Astrocyte of the cerebellum (primary cell): ENCODE data around the gene GNAZ.
"Not testable (repeated sequence)": the region's sequence is repeated elsewhere in the genome, so short reads cannot be mapped to it uniquely, and the experiment has no call there.

ENCODE experiments used
- DNase-seq: peaks from one replicate; pipeline ENCODE4 v3.0.0-alpha.2; 2011; ENCODE audit warnings: low read depth
- H3K4me3 ChIP-seq: 2 replicates; pipeline ENCODE4 v1.5.1; 2011; ENCODE audit warnings: mild to moderate bottlenecking, low read depth, low read length, moderate library complexity
- in situ Hi-C: cut with HindIII; loops from 2 replicates; pipeline ENCODE4 v1.10.0; 2017; ENCODE audit warnings: low sequenced_read_pairs
- TF ChIP-seq, protein P1 (sequence below): IDR thresholded peaks from 2 replicates; pipeline ENCODE4 v1.5.1; 2012; ENCODE audit warnings: low read length, low read depth, moderate library complexity, mild to moderate bottlenecking; ENCODE audit errors: missing control alignments

GNAZ gene

DNA sequence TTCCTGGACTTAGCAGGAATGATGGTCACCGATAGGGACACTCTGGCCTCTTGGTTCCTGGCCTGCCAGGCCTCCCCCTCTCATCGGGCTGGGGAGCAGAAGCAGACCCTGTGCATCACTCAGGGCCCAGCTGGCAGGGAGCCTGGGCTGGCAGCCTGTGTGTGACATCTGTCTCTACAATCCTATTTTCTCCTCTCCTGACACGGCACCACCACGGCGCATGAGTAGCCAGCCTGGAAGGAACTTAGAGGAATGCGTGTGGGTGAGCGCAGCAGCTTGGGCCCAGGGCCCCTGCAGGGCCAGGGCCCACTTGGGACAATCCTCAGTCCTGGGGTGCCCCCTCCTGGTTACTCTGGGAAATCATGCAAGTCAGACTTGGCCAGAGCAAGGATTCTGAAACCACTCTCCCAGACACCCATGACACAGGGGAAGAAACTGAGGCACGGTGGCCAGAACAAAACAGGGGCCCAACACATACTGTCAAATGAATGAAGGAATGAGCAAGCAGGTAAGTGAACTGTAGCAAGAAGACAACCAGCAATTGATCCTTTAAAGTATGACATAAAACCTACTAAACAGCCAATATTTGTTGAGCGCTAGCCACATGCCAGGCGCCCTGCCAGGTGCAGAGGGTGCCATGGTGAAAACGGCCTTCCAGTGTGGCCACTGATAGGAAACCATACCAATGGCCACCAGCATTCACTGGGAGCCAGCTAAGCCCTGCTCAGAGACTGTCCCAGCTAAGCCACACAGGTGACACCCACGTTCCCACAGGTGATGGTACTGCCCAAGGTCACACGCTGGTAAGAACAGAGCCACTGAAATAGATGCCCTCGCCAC is 58.2 kb downstream of the GNAZ start:
- TF ChIP-seq, protein P1, sequence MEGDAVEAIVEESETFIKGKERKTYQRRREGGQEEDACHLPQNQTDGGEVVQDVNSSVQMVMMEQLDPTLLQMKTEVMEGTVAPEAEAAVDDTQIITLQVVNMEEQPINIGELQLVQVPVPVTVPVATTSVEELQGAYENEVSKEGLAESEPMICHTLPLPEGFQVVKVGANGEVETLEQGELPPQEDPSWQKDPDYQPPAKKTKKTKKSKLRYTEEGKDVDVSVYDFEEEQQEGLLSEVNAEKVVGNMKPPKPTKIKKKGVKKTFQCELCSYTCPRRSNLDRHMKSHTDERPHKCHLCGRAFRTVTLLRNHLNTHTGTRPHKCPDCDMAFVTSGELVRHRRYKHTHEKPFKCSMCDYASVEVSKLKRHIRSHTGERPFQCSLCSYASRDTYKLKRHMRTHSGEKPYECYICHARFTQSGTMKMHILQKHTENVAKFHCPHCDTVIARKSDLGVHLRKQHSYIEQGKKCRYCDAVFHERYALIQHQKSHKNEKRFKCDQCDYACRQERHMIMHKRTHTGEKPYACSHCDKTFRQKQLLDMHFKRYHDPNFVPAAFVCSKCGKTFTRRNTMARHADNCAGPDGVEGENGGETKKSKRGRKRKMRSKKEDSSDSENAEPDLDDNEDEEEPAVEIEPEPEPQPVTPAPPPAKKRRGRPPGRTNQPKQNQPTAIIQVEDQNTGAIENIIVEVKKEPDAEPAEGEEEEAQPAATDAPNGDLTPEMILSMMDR = peak; percentile 73
- H3K4me3 ChIP-seq = no peak overlapping the region
- in situ Hi-C loops = no loop called here
- DNase-seq = peak; percentile 62

GRCh38 chr22:23129149-23129548 is 58.8 kb downstream of the GNAZ start:
- in situ Hi-C loops = no loop called here
- H3K4me3 ChIP-seq = no peak overlapping the region
- TF ChIP-seq, protein P1 = no peak
- no peak for DNase-seq

DNA sequence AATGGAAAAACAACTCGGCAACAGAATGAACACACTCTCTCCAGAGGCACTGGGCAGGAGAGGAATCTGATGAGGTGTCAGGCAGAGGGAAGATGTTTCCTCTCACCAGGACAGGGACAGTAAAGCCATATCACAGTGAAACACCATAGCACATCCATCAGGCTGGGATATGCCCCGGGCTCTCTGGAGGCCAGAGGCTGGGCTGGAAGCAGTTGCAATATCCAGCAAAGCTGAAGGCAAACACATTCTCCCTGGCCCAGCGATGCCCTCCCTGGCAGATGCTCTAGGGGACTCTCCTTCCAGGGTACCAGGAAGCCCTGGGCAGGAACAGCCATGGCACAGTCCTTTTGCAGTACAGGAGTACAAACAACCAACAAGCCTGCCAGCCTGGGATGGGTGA is 60.4 kb downstream of the GNAZ start:
- DNase-seq = no peak
- H3K4me3 ChIP-seq = no peak overlapping the region
- in situ Hi-C loops = no loop called here
- TF ChIP-seq, protein P1 = no peak

GRCh38 chr22:23131931-23132330 is 61.6 kb downstream of the GNAZ start:
- TF ChIP-seq, protein P1 = no peak
- no peak for DNase-seq
- H3K4me3 ChIP-seq = no peak overlapping the region
- in situ Hi-C loops = no loop called here

DNA sequence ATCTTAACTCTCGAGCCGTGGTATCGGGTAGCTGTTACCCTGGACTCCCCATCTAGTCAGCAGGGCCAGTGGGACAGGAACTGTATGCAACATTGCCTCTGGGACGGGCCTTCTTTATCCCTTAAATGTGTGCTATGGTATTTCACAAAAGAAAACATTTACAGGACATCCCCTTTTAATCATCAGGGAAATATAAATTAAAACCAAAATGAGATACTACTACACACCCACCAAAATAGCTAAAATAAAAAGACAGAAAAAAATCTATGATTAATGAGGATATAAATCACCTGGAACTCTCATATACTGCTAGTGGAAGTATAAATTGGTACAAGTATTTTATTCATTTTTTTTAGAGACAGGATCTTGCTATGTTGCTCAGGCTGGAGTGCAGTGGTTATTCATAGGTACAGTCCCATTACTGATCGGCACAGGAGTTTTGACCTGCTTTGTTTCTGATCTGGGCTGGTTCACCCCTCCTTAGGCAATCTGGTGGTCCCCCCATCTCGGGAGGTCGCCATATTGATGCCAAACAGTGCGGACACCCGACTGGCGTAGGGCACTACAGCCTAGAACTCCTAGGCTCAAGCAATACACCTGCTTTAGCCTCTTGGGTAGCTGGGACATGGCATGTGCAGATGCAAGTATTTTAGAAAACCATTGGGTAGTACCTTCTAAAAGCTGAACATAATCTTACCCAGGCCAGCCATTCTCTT is 62.2 kb downstream of the GNAZ start:
- no peak for DNase-seq
- TF ChIP-seq, protein P1 = no peak
- in situ Hi-C loops = no loop called here
- H3K4me3 ChIP-seq = no peak overlapping the region

DNA sequence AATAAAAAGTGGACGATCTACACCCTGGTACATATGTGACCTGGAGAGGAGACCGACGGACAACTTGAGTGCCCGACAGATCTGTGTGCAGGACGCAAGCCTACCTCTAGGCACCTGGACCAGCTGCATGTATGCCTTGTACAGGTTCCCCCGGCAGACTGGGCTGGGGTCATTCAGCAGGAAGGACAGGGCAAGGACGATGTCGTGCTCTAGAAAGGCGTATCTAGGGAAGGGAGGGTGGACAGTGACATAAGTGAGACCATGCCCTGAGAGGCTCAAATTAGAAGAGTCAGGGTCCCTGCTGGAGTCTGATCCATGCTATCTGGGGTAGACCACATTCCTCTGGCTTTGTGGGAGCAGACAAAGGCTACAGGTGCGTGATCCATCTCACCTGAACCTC is 63.6 kb downstream of the GNAZ start:
- in situ Hi-C loops = no loop called here
- H3K4me3 ChIP-seq = no peak overlapping the region
- no peak for DNase-seq
- TF ChIP-seq, protein P1 = no peak

DNA sequence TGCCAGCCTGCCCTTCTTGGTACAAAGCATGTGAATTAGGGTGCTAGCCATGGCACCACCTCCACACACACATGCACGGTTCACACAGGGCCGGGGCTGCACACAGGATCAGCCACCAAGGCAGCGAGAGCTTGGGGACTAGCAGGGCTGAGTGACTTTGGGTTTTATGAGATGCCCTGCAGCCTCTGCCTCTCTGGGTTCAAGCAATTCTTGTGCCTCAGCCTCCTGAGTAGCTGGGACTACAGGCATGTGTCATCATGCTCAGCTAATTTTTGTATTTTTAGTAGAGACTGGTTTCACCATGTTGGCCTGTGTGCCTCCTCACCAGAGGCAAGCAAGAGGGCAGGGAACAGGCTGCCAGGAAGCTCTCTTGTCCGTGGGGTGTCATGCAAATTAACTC is 66.7 kb downstream of the GNAZ start:
- in situ Hi-C loops, H3K4me3 ChIP-seq, DNase-seq: not testable (repeated sequence)
